CD14-positive monocyte (primary cell): Measurements from ENCODE around the gene NOBOX. TPM values are rescaled to one million over a fixed set of nuclear protein-coding genes. Genes with fewer than 3 reads are reported as not detected.

Experiments
- DNase-seq, 3 donors: peaks; one replicate each; pipeline ENCODE4 v3.0.0-alpha.2; 2011 to 2022
- H2AFZ ChIP-seq: 2 replicates; pipeline ENCODE4 v1.6.0; 2012; ENCODE audit warnings: mild to moderate bottlenecking, low read depth, low read length, inconsistent platforms; ENCODE audit not compliant: insufficient read depth, poor library complexity, severe bottlenecking
- H3K27ac ChIP-seq, 2 donors: 1 replicate in 1 of 2; 2 replicates in 1 of 2; pipeline ENCODE4 v1.5.1; 2012 to 2013; ENCODE audit warnings: low read length in 2 of 2, control low read depth in 1 of 2, inconsistent platforms in 1 of 2, low read depth in 1 of 2, mild to moderate bottlenecking in 1 of 2
- H3K27me3 ChIP-seq, 2 donors: one replicate each; pipeline versions ENCODE4 v1.6.0 to v1.6.1; 2011 to 2013; ENCODE audit warnings: low read length in 2 of 2; ENCODE audit not compliant: control insufficient read depth in 2 of 2, insufficient read depth in 2 of 2
- H3K36me3 ChIP-seq, 2 donors: replicated peaks in 1 of 2; 1 replicate in 1 of 2; 2 replicates in 1 of 2; pipeline versions ENCODE4 v1.5.1 to v1.6.1; 2012 to 2013; ENCODE audit warnings: low read length in 2 of 2, control low read depth in 1 of 2, inconsistent platforms in 1 of 2, mild to moderate bottlenecking in 1 of 2; ENCODE audit not compliant: insufficient read depth in 2 of 2, control insufficient read depth in 1 of 2
- H3K4me1 ChIP-seq, 2 donors: 1 replicate in 1 of 2; 2 replicates in 1 of 2; pipeline versions ENCODE4 v1.5.1 to v1.6.1; 2012 to 2013; ENCODE audit warnings: low read length in 2 of 2, control low read depth in 1 of 2, inconsistent platforms in 1 of 2, mild to moderate bottlenecking in 1 of 2, moderate library complexity in 1 of 2; ENCODE audit not compliant: insufficient read depth in 2 of 2, control insufficient read depth in 1 of 2
- H3K4me2 ChIP-seq: replicated peaks from 2 replicates; pipeline ENCODE3; 2012; ENCODE audit warnings: low read length, moderate library complexity, mild to moderate bottlenecking; ENCODE audit not compliant: poor library complexity, severe bottlenecking; ENCODE audit errors: extremely low read depth
- H3K4me3 ChIP-seq, 3 experiments: fragments of 200-600 bp in 1 of 3; sonication (generic) in 1 of 3; replicated peaks in 1 of 3; 1 replicate in 2 of 3; 2 replicates in 1 of 3; pipeline ENCODE4 v1.5.1; 2011 to 2013; ENCODE audit warnings: low read length in 3 of 3, mild to moderate bottlenecking in 3 of 3, control low read depth in 2 of 3, low read depth in 2 of 3, inconsistent platforms in 1 of 3, moderate library complexity in 1 of 3
- H3K79me2 ChIP-seq: 2 replicates; pipeline ENCODE4 v1.6.0; 2012; ENCODE audit warnings: mild to moderate bottlenecking, control low read depth, inconsistent platforms, low read length, moderate library complexity; ENCODE audit not compliant: insufficient read depth
- H3K9ac ChIP-seq: 2 replicates; pipeline ENCODE4 v1.6.0; 2017; ENCODE audit warnings: low read length, mild to moderate bottlenecking; ENCODE audit not compliant: insufficient read depth, poor library complexity, severe bottlenecking
- H3K9me3 ChIP-seq, 2 donors: replicated peaks in 1 of 2; 1 replicate in 1 of 2; 2 replicates in 1 of 2; pipeline versions ENCODE4 v1.5.1 to v1.6.1; 2012 to 2013; ENCODE audit warnings: low read length in 2 of 2, control low read depth in 1 of 2; ENCODE audit not compliant: control insufficient read depth in 1 of 2, insufficient read depth in 1 of 2
- H4K20me1 ChIP-seq: 2 replicates; pipeline ENCODE4 v1.6.0; 2012; ENCODE audit warnings: mild to moderate bottlenecking, low read length, control low read depth, moderate library complexity; ENCODE audit not compliant: insufficient read depth
- H3K27ac Mint-ChIP-seq, 7 donors: one replicate each; pipeline ENCODE4 v1.8.0; 2020; ENCODE audit warnings: mild to moderate bottlenecking in 7 of 7, mixed read lengths in 7 of 7, moderate library complexity in 6 of 7, inconsistent platforms in 2 of 7
- H3K27me3 Mint-ChIP-seq, 3 donors: one replicate each; pipeline ENCODE4 v1.8.0; 2021 to 2022; ENCODE audit warnings: low read depth in 3 of 3, mild to moderate bottlenecking in 3 of 3, mixed read lengths in 3 of 3, moderate library complexity in 3 of 3, inconsistent platforms in 1 of 3
- H3K36me3 Mint-ChIP-seq, 2 donors: one replicate each; pipeline ENCODE4 v1.8.0; 2020; ENCODE audit warnings: mixed read lengths in 2 of 2, inconsistent platforms in 1 of 2, mild to moderate bottlenecking in 1 of 2
- H3K4me1 Mint-ChIP-seq: one replicate; pipeline ENCODE4 v1.8.0; 2020; ENCODE audit warnings: mild to moderate bottlenecking, mixed read lengths
- H3K4me3 Mint-ChIP-seq, 2 donors: one replicate each; pipeline ENCODE4 v1.8.0; 2020; ENCODE audit warnings: mild to moderate bottlenecking in 2 of 2, mixed read lengths in 2 of 2, moderate library complexity in 1 of 2
- H3K9me3 Mint-ChIP-seq, 7 donors: one replicate each; pipeline ENCODE4 v1.8.0; 2020 to 2022; ENCODE audit warnings: mixed read lengths in 7 of 7, mild to moderate bottlenecking in 6 of 7, moderate library complexity in 6 of 7, inconsistent platforms in 2 of 7
- CTCF ChIP-seq: fragments of 200-600 bp; IDR thresholded peaks from one replicate; pipeline ENCODE4 v1.8.0; 2022; ENCODE audit warnings: antibody characterized with exemption, mild to moderate bottlenecking
- WGBS: methylation state at CpG from one replicate; pipeline ENCODE4 v1.1.5; 2013; ENCODE audit warnings: missing lambda C conversion rate; ENCODE audit not compliant: insufficient coverage; 5-methylcytosine and 5-hydroxymethylcytosine counted together
- intact Hi-C, 2 donors: fragments of 100-400 bp; cut with micrococcal nuclease; formaldehyde crosslinking; loops; one replicate each; pipeline versions ENCODE4 v1.15.0 to v1.15.1; 2023
- polyA plus RNA-seq, 3 donors: library from polyadenylated mRNA; depleted of rRNA in 1 of 3; unstranded in 2 of 3; stranded (reverse) in 1 of 3; fragments of 300-500 nt in 2 of 3; fragments of >200 nt in 1 of 3; fragmentation: Illumina TruSeq in 2 of 3; gene quantifications; 1 replicate in 2 of 3; 2 replicates in 1 of 3; pipeline ENCODE4 v1.2.3, GENCODE V29; 2012 to 2021

Gene NOBOX
- polyA plus RNA-seq, 3 donors = not detected

GRCh38 chr7:144390481-144390880, 13.0 kb downstream of the NOBOX start:
- peaks cover 4% of the 10 kb centered on the region for H3K4me1 Mint-ChIP-seq
- Histone ChIP-seq H3K27me3 (no peaks in the 10 kb centered on the region), H3K4me3 (no peak overlapping the region), H3K9me3 (no peaks in the 10 kb centered on the region), H2AFZ (no peak overlapping the region), H3K9ac (no peak overlapping the region), H4K20me1 (no peaks in the 10 kb centered on the region), H3K27ac (no peak overlapping the region), H3K4me2 (no peak overlapping the region), H3K79me2 (no peaks in the 10 kb centered on the region), H3K4me1 (no peaks in the 10 kb centered on the region), H3K36me3 (no peaks in the 10 kb centered on the region)
- intact Hi-C loops = loop anchor here in 1 of 2 donors (10.0 kb wide), 1 partner anchor 216 kb away; no protein-coding TSS in a partner anchor
- 80% methylated on average over 2 of the region's 7 CpGs for WGBS
- TF ChIP-seq CTCF = no peak
- no peak overlapping the region for H3K4me3 Mint-ChIP-seq
- H3K27ac Mint-ChIP-seq = peak overlapping the region in 1 of 7 donors; percentile 18
- no peak for DNase-seq
- H3K27me3 Mint-ChIP-seq = peaks cover 1 to 4% (median 2%) of the 10 kb centered on the region in 3 donors
- no peaks in the 10 kb centered on the region for H3K9me3 Mint-ChIP-seq
- no peaks in the 10 kb centered on the region for H3K36me3 Mint-ChIP-seq

GRCh38 chr7:144388950-144389349, 14.5 kb downstream of the NOBOX start:
- H3K9ac ChIP-seq = no peak overlapping the region
- H3K4me1 Mint-ChIP-seq = peaks cover 4% of the 10 kb centered on the region
- TF ChIP-seq CTCF = no peak
- intact Hi-C loops = no loop called here
- H3K9me3 Mint-ChIP-seq = no peaks in the 10 kb centered on the region
- H3K79me2 ChIP-seq = no peaks in the 10 kb centered on the region
- H4K20me1 ChIP-seq = no peaks in the 10 kb centered on the region
- no peak overlapping the region for H3K27ac Mint-ChIP-seq
- DNase-seq = no peak
- no peaks in the 10 kb centered on the region for H3K27me3 ChIP-seq
- no peaks in the 10 kb centered on the region for H3K36me3 Mint-ChIP-seq
- H2AFZ ChIP-seq = no peak overlapping the region
- H3K4me3 ChIP-seq = no peak overlapping the region
- H3K4me1 ChIP-seq = no peaks in the 10 kb centered on the region
- H3K4me2 ChIP-seq = no peak overlapping the region
- H3K9me3 ChIP-seq = no peaks in the 10 kb centered on the region
- H3K36me3 ChIP-seq = no peaks in the 10 kb centered on the region
- peaks cover 0 to 2% (median 1%) of the 10 kb centered on the region in 3 donors for H3K27me3 Mint-ChIP-seq
- 91% methylated on average over 3 of the region's 5 CpGs for WGBS
- H3K27ac ChIP-seq = no peak overlapping the region
- H3K4me3 Mint-ChIP-seq = no peak overlapping the region
